GM18508 (cell line): ENCODE results near the gene ACTN1.

Source experiments
- ATAC-seq: cut with Tn5 transposase; IDR thresholded peaks from one replicate; pipeline ENCODE4 v1.9.1; 2021; ENCODE audit warnings: moderate number of reproducible peaks; ENCODE audit not compliant: insufficient read depth, unreplicated experiment

ACTN1 gene

DNA sequence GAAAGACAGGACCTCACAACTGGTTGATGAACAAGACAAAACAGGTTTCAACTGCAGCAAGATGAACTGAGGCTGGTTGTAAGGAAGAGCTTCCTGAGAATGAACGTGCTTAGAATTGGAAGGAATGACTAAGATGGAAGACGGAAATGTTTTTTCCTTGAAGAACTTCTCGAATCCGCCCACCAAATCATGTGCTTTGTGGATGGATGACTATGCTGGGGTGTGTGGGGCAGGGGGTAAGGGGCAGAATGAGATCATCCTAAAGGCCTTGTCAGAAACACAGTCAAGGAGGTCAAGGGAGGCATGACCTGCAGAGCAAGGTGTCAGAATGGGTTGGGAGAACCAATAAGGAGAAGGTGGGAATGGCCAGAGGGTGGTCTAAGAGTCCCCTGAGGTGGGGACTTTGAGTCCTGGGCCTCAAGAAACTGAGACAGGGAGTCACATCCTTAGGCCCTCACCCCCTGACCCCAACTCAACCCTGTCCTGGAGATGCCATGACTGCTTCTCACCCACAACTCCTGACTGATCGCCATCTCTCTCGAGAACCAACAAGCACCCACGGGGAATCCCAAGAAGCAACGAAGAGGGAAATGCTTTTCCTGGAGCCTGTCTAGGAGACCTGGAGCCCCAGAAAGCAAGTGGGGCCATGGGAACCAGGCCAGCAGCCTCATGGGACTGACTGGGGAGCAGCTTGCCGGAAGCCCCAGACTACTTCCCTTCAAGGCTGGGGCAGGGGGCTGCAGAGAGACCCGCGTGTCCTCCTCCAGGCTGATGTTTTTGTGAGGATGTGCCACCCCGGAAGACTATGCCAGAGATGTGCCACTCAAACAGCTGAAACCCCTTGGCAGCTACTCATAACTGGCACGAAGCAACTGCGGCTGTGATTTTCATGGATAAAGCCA lies 84.0 kb downstream of the ACTN1 start:
- ATAC-seq = no peak

DNA sequence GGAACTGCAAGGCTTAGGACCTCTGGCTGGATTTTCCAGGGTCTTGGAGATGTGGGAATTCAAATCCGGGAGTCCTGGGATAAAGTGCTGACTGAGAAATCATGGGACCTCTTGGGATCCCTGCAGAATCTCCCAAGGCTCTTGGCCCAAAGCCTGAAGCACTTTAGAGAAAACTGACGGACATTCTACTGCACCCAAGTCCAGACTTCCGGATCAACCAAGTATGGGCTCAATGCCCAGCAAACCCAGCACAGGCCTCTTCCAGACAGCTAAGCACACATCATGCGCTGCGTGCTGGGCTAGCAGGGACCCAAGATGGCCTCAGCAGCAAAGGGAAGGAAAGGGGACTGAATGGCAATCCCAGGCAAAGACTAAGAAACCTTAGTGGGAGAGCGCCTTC lies 85.0 kb downstream of the ACTN1 start:
- ATAC-seq = no peak

DNA sequence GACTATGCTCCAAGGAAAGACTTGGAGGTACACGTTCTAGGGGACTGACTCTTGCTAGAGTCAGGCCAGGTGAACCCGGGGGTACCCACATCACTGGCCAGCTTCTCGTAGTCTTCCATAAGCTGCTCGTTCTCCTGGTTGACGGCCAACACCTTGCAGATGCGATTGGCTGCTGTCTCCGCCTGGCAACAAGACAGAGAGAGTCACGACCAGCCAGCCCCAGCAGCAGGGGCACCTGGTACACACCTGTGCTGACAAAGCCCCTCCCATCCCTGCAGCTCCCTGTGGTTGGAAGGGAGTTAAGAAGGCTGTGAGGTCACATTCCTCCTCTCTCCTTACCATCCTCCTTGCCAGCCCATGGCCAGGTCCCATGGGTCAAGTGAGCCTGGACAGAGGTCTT lies 85.5 kb downstream of the ACTN1 start:
- ATAC-seq = no peak

DNA sequence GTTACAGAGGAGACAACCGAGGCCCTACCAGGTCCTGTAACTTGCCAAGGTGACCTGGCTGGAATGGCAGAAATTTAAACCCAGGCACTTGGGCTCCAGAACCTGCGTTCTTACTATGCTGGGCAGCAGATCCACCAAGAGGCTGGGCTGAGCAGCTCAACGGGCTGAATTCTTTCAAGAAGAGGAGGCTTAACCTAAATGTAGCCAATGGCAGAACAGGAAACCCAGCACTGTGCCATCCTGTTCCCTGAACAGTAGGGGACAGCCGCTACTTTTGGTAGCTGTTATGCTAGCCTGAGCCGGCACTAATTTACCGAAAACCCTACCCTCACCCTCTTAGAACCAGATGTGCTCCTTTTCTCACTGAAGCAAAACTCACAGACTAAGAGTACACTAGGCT lies 86.1 kb downstream of the ACTN1 start:
- ATAC-seq = no peak

DNA sequence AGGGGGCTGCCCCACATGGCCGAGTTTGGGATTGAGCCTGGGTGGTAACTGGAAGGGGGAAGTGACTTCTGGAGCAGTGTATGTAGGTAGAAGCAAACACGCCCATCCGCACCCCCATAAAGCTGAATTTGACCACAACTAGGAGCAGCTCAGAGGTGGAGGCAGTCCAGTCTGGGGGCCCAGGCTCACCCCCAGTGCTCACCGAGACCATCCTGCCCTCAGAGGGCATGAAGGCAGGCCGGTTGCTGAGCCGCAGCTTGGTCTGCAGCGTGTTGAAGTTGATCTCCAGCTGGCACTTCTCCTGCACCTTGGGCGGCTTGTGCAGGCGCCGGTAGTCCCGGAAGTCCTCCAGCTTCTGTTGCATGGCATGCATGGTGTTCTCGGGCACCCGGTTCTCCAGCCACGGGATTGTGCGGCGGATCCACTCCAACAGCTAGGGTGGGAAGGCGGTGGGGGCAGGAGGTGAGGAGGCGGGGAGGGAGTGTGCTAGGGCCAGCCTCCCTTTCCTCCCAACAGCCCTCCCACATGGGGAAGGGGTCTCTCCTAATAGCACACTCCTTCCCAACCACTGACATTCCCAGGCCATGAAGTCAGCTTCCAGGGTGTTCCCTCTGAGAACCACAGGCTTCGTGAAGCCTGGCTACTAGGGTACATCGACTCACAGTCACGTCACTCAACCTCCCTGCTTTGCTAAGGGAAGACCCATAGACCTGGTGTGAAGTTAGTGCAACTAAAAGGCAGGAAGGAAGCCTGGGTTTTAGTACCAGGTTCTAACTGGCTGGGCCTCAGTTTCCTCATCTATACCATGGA lies 87.0 kb downstream of the ACTN1 start:
- ATAC-seq = no peak

DNA sequence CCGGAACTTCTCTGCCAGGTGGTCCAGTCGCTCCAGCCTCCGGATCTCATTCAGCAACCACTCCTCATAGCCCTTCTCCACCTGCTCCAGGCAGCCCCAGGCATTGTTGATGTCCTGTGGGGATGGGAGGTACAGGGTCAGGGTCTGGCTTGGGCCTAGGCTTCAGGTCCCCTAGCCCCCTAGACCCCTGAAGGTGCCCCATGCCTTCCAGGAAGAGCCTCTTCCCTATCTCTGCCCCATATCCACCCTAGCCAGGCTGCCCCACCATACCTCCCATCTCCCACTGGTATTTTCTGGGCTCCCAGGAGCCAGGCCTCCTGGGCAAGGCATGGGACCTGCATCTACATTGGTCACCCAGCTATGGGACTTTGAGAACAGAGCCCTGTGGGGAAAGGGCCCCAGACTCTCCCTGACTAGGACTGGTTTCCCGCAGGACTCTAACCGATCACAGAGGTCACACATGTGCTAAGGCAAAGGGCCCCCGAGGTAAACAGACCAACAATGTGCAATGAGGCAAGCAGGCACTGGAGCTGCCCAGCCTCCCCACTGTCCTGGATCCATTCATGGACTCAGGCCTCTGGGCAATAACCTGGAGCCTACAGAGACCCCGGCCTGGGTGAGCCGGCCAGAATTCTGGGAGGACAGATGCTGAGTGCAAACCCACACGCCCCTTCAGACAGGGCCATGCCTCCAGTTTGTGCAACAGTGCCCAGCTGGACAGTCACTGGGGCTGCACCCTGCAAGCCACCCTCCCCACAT lies 88.8 kb downstream of the ACTN1 start:
- no peak for ATAC-seq

DNA sequence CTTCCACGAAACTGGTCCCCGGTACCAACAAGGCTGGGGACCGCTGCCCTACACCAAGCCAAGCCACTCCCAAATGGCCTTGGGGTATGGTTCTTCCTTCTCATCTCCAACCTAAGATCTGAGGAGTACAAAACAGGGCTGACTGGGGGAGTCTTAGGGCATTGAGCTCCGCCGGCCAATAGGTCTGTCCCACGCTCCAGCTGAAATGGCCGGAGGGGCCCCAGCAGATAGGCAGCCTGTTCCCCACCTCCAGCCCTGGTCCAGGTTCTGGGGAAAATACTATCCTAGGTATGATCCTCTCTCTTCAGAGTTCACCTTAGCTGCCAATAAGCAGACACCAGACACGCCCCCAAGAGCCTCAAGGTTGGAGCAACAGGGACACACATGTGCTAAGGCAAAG lies 90.2 kb downstream of the ACTN1 start:
- no peak for ATAC-seq

DNA sequence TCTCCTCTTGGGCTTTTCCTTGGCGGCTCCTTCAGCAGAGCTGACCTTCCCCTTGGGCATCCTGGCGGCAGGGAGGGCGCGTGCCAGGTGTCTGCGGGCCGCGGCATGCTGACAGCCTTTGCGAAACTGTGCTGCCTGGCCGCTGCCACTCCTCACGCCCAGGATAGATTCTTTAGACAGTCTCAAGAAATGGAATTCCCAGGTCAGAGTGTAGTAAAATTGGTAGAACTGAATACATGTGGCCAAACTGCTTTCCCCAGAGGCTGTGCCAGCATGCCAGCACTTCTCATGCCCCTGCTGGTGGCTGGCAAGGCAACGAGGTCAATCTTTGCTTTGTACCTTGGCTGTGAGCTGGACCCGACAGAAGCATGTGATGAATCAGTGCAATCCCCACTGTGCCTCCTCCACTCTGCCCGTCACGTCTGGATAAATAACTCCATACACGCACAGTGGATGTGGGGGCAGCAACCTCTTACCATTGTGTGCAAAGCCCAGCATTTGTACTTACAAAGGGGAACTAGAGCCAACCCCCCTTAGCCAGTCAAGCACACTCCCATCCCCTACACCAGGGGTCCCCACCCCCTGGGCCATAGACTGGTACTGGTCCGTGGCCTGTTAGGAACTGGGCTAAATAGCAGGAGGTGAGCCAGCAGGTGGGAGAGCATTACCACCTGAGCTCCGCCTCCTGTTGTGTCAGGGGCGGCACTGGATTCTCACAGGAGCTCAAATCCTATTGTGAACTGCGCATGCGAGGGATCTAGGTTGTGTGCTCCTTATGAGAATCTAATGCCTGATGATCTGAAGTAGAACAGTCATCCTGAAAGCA lies 90.9 kb downstream of the ACTN1 start:
- no peak for ATAC-seq

DNA sequence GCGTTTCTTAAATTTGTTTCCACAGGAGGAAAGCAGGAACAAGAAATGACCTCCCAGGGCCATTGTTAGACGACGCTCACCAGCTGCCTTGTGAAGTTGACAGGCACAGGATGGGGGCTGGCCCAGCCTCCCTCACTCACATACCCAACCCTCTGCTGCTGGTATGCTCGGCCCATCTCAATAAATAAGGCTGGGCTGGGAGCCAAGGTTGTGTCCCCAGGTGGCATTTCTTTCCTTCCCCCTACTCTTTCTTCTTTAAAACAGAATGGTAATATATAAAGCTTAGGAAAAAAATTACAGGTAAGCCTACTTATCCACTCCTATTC lies 93.0 kb downstream of the ACTN1 start:
- ATAC-seq = no peak

DNA sequence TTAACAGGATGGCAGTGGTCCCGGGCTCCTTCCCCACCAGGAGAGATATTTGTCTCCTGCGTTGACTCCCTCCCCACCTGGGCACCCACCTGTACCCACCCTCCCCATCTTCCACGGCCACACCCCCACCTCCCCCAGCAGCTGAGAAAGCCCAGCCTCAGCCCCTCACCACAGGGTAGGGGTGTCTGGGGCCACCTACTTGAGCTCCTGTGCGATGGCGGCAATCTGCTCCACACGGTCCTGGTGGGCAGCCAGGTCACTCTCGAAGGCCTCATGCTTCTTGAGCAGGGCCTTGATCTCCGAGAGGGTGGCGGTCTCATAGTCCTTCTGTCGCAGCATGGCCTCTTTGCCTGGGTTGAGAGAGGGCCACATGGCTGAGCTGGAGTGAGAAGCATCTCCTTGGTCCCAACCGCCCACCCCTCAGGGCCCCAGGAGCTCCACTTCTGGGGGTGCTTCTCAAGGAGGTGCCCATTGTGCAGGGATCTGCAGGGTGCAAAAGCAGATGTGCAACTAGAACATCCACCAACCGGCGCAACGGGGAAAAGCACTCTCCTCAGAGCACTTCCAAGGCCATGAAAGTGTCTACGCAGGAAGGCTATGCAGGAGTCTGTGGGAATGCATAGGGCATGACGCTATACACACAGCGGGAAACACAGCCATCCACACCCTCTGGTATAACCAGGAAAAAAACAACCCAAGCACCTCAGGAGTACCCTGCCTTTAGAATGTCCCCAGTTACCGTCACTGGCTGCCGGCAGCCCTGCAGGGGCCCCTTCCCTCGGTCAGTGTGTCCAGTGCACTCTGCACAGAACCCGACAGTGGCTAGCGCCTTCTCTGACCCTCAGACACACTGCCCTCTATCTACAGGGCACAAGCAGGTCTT lies 93.6 kb downstream of the ACTN1 start:
- ATAC-seq = no peak

DNA sequence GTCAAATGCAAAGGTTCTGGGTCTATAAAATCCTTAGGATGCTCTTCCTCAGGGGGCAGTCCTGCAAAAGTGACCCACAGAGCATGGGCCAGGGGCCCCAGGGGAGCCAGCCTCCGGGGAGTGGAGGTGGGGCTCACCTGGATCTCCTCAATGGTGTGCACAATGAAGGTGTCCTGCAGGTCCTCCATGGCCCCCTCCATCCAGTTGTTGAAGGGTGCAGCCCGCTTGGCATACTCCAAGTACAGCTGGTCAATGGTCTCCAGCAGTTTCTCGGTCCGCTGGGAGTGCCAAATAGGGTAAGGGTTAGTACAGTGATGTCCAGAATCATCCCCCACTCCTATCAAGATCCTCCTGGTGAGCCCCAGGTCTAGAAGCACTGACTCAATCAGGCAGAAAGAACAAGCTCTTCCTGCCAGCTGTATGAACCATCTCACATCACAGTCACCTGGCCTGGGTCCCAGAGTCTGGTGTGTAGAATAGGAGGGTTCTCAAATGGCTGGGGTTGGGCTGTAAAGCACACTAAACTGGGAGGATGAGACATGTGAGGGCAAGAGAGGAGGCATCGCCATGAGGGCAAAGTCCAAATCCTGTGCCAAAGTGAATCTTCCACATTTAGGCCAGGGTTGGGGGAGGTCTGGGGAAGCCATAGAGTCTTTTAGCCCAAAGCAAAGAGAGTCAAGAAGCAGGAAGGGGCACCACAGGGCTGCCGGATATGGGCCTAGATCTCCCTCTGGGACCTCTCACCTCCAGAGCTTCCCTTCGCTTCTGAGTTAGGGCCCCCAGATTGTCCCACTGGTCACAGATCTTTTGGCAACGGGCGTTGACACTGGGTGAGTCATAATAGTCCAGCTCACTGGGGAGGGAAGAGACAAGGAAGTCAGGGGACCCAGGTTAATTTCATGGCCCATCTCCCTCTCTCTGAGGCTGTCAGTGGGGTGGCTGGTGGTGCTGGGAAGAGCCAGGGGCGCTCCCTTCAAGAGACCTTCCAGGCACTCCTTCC lies 94.8 kb downstream of the ACTN1 start:
- no peak for ATAC-seq

DNA sequence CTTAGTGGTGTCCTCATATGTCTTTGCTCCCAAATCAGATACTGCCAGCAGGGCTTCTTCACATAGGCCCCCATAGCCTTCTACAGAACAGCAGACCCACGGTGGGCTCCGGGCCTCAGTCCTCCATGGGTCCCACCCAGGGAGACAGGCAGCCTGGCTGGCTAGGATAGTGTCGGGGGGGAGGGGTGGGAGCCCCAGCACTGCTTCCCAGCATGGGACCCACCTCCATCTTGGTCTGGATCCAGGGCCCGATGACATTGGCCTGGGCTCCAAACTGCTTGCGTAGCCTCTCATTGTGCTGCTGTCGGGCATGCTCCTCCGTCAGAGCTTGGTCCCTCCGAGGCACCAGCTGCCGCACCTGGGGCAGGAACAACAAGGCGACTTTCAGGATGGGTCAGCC lies 96.9 kb downstream of the ACTN1 start:
- no peak for ATAC-seq

DNA sequence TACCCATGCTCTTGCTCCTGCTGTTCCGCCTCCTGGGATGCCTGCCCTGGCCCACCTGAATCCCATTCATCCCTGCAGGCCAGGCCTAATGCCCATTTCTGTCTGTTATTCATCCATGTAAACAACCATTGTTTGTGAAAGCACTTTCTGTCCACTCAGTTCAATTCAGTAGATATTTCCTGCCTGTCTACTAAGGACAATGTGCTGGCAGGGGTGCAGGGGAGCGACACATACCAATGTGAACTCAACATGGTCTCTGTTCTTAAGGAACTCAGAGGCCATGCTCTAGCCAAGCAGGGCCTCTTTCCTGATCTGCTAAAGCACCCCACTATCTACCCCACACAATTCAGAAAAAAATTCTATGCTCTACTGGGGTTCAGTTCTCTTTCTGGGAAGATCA lies 97.7 kb downstream of the ACTN1 start:
- ATAC-seq = no peak

DNA sequence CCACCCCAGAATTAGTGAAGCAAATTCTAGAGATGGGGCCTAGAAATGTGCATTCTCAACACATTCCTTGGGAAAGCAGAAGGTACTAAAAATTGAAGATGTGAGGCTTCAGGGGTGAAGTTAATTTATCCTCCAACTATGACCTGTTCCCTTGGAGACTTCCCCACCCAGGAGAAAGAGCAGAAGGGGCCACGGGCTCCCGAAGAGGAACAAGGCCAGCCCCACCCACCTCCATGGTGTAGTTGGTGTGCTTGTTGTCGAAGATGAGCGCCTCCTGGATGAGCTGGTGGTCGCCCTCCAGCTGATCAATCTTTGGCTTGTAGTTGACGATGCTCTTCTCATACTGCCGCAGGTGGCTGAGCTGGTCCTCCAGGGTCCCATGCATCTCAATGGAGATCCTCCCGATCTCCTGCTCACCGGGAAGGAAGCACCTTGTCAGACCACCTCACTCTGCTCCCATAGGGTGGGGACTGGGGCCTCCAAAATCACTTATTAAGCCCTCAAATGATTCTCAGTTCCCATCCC lies 98.5 kb downstream of the ACTN1 start:
- no peak for ATAC-seq

DNA sequence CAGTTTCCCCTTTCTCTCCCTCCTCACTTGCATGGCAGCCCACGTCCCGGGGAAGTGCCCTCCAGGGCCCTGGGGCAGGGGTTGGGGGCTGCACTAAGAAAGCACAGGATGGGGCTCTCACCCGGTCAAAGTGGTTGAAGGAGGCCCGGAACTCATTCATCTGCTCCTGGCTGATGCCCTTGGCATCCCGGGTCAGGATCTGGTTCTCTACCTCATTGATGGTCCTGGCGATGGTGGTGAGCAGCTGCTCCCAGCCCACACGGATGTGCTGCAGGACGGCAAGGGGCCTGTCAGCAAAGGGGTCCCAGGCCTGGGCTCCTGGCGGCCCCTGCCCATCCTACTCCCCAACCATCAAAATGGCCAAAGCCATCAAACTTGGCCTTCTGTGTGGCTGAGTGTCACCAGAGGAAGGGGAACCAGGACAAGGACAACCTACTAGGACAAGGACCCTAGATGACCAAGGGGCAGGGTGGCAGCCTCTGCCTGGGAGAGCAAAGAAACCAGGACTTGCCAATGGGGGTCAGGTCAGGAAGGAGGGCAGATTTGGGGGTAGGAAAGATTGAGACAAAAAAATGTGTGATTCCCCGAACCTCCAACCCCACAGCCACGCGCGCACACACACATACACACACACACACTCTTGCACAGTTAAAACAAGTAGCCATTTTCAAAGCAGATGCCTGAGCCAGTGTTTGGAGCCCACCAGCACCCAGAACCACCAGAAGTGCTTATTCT lies 99.1 kb downstream of the ACTN1 start:
- ATAC-seq = no peak

DNA sequence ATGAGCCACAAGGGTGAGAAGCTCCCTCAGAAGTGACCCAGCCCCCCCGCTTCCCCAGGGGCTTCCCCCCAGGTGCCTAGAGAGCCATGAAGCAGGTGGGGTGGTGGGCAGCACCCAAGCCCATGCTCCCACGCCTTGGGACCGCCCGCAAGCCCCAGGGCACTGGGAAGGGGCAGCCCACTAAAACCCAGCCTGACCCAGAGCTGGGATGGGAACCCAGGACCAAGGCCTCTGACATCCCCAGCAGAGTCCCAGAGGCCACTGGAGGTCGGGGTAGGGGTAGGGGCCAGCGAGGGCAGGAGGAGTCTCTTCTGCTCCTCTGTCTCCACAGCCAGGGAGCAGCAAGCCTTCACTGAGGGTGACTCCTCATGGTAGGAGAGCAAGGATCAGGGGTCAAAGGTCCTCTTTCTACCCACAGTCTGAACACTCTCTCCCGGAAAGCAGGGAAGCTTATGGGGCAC lies 99.8 kb downstream of the ACTN1 start:
- no peak for ATAC-seq

DNA sequence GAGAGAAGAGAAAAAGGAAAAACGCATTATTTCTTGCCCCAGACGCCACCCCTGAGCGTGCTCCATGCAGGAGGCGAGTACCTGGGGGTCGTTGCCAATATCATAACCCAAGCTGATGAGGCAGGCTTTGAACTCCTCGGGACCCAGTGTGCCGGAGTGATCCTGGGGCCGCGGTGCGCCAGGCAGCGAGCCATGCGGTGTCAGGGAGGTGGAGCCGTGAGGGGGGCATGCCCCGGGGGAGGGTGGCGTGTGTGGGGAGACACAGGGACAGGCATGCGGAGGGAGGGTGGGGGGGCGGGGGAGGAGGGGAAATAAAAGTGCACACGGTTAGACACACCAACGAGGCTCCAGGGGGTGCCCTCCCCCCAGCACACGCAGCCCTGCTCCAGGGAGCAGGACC lies 100.2 kb downstream of the ACTN1 start:
- ATAC-seq = no peak
